Activated naive CD8-positive, alpha-beta T cell treated with anti-CD3 and anti-CD28 coated beads, Interleukin-2, amount 50 U/mL, for 24 hours (primary cell): ENCODE results near the gene TTC9C.
A peak's percentile ranks its signal among the peaks of the same experiment; 100 is the strongest.
"Not testable (repeated sequence)": the region's sequence is repeated elsewhere in the genome, so short reads cannot be mapped to it uniquely, and the experiment has no call there.

Source experiments
- ATAC-seq: fragments of 150-1000 bp; cut with Tn5 transposase; one replicate; pipeline ENCODE4 v1.10.0; 2021
- DNase-seq: peaks from one replicate; pipeline ENCODE4 v3.0.0; 2021
- H3K27ac Mint-ChIP-seq: one replicate; pipeline ENCODE4 v1.8.0; 2021; ENCODE audit warnings: mild to moderate bottlenecking, mixed read lengths
- H3K27me3 Mint-ChIP-seq: one replicate; pipeline ENCODE4 v1.8.0; 2021; ENCODE audit warnings: mixed read lengths
- H3K36me3 Mint-ChIP-seq: one replicate; pipeline ENCODE4 v1.8.0; 2021; ENCODE audit warnings: low read depth, mixed read lengths
- H3K4me1 Mint-ChIP-seq: one replicate; pipeline ENCODE4 v1.8.0; 2021; ENCODE audit warnings: mixed read lengths
- H3K4me3 Mint-ChIP-seq: one replicate; pipeline ENCODE4 v1.8.0; 2021; ENCODE audit warnings: mild to moderate bottlenecking, moderate library complexity, mixed read lengths
- H3K9me3 Mint-ChIP-seq: one replicate; pipeline ENCODE4 v1.8.0; 2021; ENCODE audit warnings: mixed read lengths

Gene TTC9C

GRCh38 chr11:62752994-62753735 lies 24.9 kb downstream of the TTC9C start:
- DNase-seq = no peak

DNA sequence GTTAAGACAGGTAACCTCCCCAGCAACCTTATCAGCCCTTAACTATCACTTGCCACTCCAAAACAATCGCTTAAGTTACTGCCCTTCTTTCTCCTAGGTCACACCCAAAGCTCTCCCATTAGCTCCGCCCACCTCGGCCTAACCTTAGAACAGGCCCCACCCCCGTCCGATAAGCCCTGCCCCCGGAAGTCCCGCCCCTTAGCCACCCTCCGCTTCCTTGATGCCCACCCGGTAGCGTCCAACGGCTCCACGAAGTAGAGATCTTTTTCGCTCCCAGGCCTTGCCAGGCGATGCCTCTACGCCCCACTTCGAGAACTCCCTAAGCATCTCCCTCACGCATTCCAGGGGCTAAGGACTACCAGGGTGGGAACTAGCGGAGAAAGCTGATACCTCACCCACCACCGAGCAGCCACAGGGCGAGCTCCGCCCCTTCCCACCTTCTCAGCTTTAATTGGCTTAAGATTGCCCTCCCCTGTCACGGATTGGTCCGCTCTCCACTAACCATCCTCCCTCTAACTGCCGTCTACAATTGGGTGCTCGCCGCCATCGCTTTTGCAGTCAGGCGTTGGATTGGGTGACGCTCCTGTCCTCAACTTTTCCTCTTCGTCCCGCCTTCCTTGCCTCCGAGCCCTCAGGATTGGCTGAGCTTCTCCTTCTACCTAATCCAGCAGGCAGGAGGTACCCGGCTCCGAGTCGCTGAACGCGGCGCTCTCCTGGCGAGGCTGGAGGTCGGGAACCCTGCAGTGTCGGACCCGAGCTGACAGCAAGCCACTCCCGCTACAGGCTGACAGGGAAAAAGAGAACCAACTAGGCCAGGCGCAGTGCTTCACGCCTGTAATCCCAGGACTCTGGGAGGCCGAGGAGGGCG lies 25.7 kb downstream of the TTC9C start, which contains the start of gene ZBTB3:
ZBTB3 (minus strand) TSS at position 425 of the 868 bp plus-strand sequence. CDS start 496 bp downstream, outside the sequence.
- ATAC-seq = peak; percentile 99
- peak; percentile 96 for DNase-seq
- Mint-ChIP-seq H3K36me3 (peaks cover 7% of the 10 kb centered on the region), H3K27me3 (peaks cover 2% of the 10 kb centered on the region), H3K27ac (peak within 1 kb of the TSS; percentile 99), H3K9me3 (no peaks in the 10 kb centered on the region), H3K4me3 (peak within 1 kb of the TSS; percentile 98), H3K4me1 (peaks cover 27% of the 10 kb centered on the region)

More at GRCh38 chr11:62752994-62753735, 24.9 kb downstream of the TTC9C start:
- peak overlapping the region; percentile 98 for H3K4me3 Mint-ChIP-seq
- H3K9me3 Mint-ChIP-seq = no peaks in the 10 kb centered on the region
- ATAC-seq = no peak
- H3K27ac Mint-ChIP-seq = peak overlapping the region; percentile 99
- H3K4me1 Mint-ChIP-seq = peaks cover 27% of the 10 kb centered on the region
- H3K36me3 Mint-ChIP-seq = peaks cover 8% of the 10 kb centered on the region
- peaks cover 2% of the 10 kb centered on the region for H3K27me3 Mint-ChIP-seq

- peaks cover 5% of the 10 kb centered on the region for H3K36me3 Mint-ChIP-seq
- ATAC-seq (no peak), DNase-seq (no peak)
- no peak overlapping the region for H3K27ac Mint-ChIP-seq
- H3K27me3 Mint-ChIP-seq = peaks cover 2% of the 10 kb centered on the region
- H3K4me3 Mint-ChIP-seq = peak overlapping the region; percentile 98
- peaks cover 27% of the 10 kb centered on the region for H3K4me1 Mint-ChIP-seq
- no peaks in the 10 kb centered on the region for H3K9me3 Mint-ChIP-seq
These were observed 26.9 kb downstream of the TTC9C start for GRCh38 chr11:62755086-62755615.

DNA sequence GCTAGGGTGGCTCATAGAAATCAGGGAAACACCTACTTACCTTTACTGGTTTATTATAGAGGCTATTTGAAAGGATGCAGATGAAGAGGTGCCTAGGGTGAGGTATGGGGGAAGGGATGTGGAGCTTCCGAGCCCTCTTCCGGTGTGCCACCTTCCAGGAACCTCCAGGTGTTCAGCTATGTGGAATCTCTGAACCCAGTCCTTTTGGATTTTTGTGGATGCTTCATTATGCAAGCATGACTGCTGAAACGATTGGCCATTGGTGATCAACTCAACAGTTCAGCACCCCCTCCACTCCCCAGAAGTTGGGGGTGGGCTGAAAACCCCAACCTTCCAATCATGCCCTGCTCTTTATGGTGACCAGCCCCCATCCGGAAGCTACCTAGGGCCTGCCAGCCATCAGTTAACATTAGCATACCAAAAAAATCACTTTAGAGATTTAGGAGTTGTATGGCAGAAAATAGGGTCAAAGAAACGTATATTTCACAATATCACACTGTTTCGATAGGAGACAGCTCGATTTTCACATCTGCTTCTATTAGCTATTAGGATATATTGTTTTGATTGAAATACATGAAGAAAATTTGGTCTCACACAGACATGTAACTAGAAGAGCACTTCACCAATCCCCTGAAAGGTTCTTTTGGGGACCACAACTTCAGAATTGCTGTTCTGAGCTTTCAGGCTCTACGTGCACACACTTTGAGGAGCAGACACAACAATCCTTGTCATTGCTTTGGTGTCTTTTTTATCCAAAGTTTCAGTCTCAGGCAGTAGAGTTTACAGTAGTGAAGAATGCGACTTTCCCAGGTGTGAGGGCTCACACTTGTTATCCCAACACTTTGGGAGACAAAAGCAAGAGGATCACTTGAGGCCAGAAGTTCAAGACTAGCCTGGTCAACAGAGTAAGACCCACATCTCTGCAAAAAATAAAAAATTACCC lies 29.8 kb downstream of the TTC9C start:
- Mint-ChIP-seq H3K27me3 (peaks cover 2% of the 10 kb centered on the region), H3K4me3 (no peak overlapping the region), H3K36me3 (peaks cover 10% of the 10 kb centered on the region)

DNA sequence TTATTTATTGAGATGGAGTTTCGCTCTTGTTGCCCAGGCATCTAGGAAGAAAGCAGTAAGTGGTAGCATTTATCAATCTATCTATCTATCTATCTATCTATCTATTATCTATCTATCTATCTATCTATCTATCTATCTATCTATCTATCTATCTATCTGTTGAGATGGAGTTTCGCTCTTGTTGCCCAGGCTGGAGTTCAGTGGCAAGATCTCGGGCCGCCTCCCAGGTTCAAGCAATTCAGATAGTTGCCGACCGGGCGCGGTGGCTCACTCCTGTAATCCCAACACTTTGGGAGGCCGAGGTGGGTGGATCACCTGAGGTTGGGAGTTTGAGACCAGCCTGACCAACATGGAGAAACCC lies 32.6 kb downstream of the TTC9C start:
- not testable (repeated sequence) for ATAC-seq, H3K27me3 Mint-ChIP-seq, H3K9me3 Mint-ChIP-seq
- Mint-ChIP-seq H3K4me3 (peak overlapping the region; percentile 94), H3K36me3 (peaks cover 15% of the 10 kb centered on the region), H3K27ac (peak overlapping the region; percentile 39), H3K4me1 (peaks cover 21% of the 10 kb centered on the region)
- DNase-seq = peak; percentile 23

More for the DNA sequence above, 29.8 kb downstream of the TTC9C start:
- peaks cover 29% of the 10 kb centered on the region for H3K4me1 Mint-ChIP-seq
- H3K9me3 Mint-ChIP-seq = no peaks in the 10 kb centered on the region
- H3K27ac Mint-ChIP-seq = no peak overlapping the region
- DNase-seq (no peak), ATAC-seq (no peak)

DNA sequence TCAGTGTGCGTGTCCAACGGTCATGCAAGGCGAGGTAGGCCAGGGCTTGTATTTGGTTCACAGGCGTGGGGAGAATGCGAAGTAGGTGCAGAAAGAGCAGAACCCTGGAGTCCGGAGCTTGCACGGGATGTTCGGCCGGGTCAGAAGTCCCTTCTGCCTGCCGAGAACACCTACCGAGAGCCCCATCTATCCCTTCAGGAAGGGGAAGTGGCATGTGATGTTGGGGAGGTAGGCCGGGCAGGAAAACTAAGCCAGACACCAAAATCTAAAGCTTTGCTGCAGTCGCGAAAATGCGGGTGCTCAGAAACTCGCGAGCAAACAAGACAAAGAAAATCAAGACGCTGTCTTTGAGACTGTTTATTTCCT lies 42.5 kb downstream of the TTC9C start:
- Mint-ChIP-seq H3K27ac (peak overlapping the region; percentile 96), H3K4me3 (peak overlapping the region; percentile 90), H3K27me3 (no peaks in the 10 kb centered on the region), H3K36me3 (peaks cover 11% of the 10 kb centered on the region), H3K9me3 (no peaks in the 10 kb centered on the region), H3K4me1 (peaks cover 27% of the 10 kb centered on the region)
- DNase-seq (peak; percentile 30), ATAC-seq (no peak)

DNA sequence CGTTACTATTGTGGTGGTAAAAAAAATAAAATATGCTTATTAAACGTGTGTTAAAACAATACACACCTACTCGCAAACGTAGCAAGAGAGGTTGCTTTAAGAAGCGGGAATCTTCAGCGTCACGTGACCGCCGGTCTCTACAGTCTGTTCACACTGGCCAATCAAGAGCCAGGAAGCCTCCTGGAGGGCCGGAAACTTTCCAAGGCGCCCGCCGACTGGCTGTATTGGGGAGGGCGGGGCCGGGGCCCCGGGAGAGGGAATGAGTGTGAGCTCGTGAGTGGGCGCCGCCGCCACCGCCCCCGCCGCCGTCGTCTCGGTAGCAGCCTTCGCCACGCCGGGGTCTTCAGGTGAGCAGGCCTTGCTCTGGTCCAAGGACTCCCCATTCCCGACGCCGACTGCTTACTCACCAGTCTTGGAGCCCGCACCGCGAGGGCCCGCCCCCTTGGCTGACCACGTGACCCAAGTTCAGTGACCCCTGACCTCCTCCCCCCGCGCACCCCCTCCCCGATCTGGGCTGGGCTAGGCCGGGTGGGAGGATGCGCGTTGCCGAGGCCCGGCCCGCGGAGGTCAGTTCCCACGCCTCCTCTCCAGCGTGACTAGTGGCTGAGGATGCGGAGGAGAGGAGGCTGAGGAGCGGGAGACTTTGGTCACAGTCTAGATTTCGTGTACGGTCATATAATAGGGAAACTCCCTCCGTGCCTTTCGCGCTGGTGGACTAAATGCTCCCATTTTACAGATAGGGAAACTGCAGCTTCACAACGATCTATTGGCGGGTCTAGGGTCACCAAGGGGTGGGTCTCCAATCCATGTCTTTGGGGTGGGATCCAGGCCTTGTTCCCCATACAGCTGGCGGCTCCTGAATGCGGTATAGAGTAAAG lies 43.1 kb downstream of the TTC9C start, which contains the start of gene TAF6L:
TAF6L (plus strand) TSS at position 253 of the 878 bp plus-strand sequence. CDS start 4,388 bp downstream, outside the sequence.
- peak within 1 kb of the TSS; percentile 96 for H3K27ac Mint-ChIP-seq

GRCh38 chr11:62774407-62774806 lies 46.1 kb downstream of the TTC9C start:
- no peak overlapping the region for H3K4me3 Mint-ChIP-seq
- peaks cover 10% of the 10 kb centered on the region for H3K36me3 Mint-ChIP-seq
- no peak for ATAC-seq
- no peak overlapping the region for H3K27ac Mint-ChIP-seq
- DNase-seq = no peak
- peaks cover 34% of the 10 kb centered on the region for H3K4me1 Mint-ChIP-seq
- no peaks in the 10 kb centered on the region for H3K9me3 Mint-ChIP-seq
- no peaks in the 10 kb centered on the region for H3K27me3 Mint-ChIP-seq

More for the DNA sequence above, 43.1 kb downstream of the TTC9C start, which contains the start of gene TAF6L:
- DNase-seq (peak; percentile 96), ATAC-seq (peak; percentile 87)
- peak within 1 kb of the TSS; percentile 90 for H3K4me3 Mint-ChIP-seq
- H3K36me3 Mint-ChIP-seq = peaks cover 11% of the 10 kb centered on the region
- peaks cover 27% of the 10 kb centered on the region for H3K4me1 Mint-ChIP-seq
- H3K27me3 Mint-ChIP-seq = no peaks in the 10 kb centered on the region
- H3K9me3 Mint-ChIP-seq = no peaks in the 10 kb centered on the region

DNA sequence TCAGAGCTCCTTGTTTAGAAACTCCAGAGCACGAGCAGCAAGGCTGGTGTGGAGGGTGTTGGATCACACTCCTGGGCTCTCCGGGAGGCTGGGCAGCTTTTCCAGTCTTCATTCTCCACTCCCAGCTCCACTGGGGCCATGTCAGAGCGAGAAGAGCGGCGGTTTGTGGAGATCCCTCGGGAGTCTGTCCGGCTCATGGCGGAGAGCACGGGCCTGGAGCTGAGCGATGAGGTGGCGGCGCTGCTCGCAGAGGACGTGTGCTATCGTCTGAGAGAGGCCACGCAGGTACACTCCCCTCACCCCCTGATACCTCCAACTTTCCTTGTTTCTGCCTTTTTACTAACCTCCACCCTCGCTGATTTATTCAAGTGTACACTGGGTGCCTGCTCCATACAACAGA lies 47.4 kb downstream of the TTC9C start:
- no peak for ATAC-seq
- H3K4me1 Mint-ChIP-seq = peaks cover 23% of the 10 kb centered on the region
- no peak for DNase-seq
- peaks cover 10% of the 10 kb centered on the region for H3K36me3 Mint-ChIP-seq
- H3K4me3 Mint-ChIP-seq = no peak overlapping the region
- no peaks in the 10 kb centered on the region for H3K27me3 Mint-ChIP-seq
- H3K9me3 Mint-ChIP-seq = no peaks in the 10 kb centered on the region
- no peak overlapping the region for H3K27ac Mint-ChIP-seq

DNA sequence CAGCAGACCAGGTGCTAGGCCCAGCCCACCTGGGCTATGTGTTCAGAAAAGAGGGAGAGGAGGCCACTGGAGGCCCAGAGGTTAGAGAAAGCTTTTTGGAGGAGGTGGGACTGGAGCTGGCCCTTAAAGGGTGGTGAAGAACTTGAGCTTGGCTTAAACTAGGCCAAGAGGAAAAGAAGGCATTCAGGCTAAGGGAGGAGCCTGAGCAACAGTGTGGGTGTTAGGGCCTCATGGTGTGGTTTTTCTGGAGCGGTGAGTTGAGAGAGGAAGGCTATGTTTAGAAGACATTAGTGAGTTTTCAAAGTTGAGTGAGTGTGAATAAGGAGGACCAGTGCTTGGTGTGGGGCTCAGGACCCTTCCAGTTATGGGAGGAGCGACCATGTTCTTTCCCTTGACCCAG lies 49.1 kb downstream of the TTC9C start:
- Mint-ChIP-seq H3K27ac (peak overlapping the region; percentile 88), H3K27me3 (no peaks in the 10 kb centered on the region), H3K36me3 (peaks cover 10% of the 10 kb centered on the region), H3K9me3 (no peaks in the 10 kb centered on the region), H3K4me3 (peak overlapping the region; percentile 15), H3K4me1 (peaks cover 13% of the 10 kb centered on the region)
- ATAC-seq (peak; percentile 30), DNase-seq (no peak)

DNA sequence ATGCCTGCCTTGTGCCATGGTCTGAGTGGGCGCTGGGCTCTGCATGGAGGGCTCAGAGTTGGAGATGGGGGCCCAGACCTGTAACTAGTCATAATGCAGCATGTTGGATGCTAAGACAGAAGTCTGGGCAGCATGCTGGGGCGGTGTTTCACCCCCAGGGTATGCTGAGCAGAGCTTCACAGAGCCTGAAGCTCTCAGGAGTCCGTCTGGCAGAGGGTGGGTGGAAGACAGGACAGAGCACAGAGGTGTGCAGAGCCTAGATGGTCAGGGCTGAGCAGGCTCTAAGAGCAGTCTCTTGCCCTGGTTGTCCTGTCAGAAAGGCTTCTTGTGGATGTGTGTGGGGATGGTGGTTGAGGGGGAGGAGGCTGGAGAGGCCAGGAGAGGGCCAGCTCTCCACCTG lies 50.2 kb downstream of the TTC9C start:
- no peak overlapping the region for H3K27ac Mint-ChIP-seq

DNA sequence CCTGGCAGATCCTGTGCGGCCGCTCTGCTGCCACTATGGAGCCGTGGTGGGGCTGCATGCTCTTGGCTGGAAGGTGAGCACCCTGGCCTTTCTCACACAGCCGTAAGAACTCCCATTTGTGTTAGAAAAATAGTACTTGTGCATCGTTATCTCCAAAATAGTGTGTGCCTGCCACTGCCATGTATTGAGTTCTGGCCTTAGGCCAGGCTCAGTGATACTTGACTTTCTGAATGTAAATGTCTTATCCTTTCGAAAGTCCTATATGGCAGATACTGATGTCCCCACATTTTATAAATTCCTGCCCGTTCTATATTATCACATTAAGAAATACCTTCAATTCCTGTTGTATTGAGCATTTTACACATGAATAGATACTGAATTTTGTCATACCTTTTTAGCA lies 54.5 kb downstream of the TTC9C start:
- H3K9me3 Mint-ChIP-seq = no peaks in the 10 kb centered on the region
- DNase-seq (no peak), ATAC-seq (no peak)
- H3K4me1 Mint-ChIP-seq = peaks cover 12% of the 10 kb centered on the region
- no peak overlapping the region for H3K4me3 Mint-ChIP-seq
- no peaks in the 10 kb centered on the region for H3K27me3 Mint-ChIP-seq
- no peak overlapping the region for H3K27ac Mint-ChIP-seq
- H3K36me3 Mint-ChIP-seq = no peaks in the 10 kb centered on the region

More for the DNA sequence above, 50.2 kb downstream of the TTC9C start:
- Mint-ChIP-seq H3K36me3 (peaks cover 10% of the 10 kb centered on the region), H3K4me3 (no peak overlapping the region), H3K27me3 (no peaks in the 10 kb centered on the region), H3K9me3 (no peaks in the 10 kb centered on the region), H3K4me1 (peaks cover 12% of the 10 kb centered on the region)
- DNase-seq (no peak), ATAC-seq (peak; percentile 16)
